Ovary (tissue), 3 donors: ENCODE results near the gene EXOC2.

Experiments
- CTCF ChIP-seq, 3 donors: fragments of 450-650 bp in 2 of 3; fragments of 200-600 bp in 1 of 3; IDR thresholded peaks; one replicate each; pipeline versions ENCODE4 v1.5.1 to v1.8.0; 2016 to 2022; ENCODE audit warnings: antibody characterized with exemption in 3 of 3, mild to moderate bottlenecking in 1 of 3
- EP300 ChIP-seq: sonication (generic); formaldehyde crosslinking; IDR thresholded peaks from one replicate; pipeline ENCODE4 v1.6.1; 2017; ENCODE audit warnings: antibody characterized with exemption
- POLR2A ChIP-seq: fragments of 450-650 bp; IDR thresholded peaks from one replicate; pipeline ENCODE4 v1.6.1; 2017; ENCODE audit warnings: antibody characterized with exemption, mild to moderate bottlenecking, moderate library complexity
- donor health status: DM: no; HTN: no; CAD: no.

DNA sequence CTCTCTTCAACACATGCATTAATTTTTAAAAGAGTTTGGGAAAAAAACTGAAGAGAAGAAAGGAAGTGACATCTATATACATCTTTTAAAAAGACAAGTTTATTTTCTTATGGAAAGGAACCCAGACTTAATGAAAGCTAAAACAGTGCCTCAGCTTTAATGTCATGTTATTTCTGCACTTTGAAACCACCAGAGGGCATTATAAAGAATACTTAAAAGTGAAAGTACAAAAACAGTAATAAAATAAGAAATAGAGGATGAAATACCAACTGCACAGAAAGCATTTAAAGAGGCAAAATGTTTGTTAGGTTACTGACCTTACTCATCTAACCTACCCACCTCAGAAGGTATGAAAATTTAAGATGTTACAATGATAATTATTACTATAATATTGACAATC, 134.8 kb downstream of the EXOC2 start:
- TF ChIP-seq CTCF (IDR thresholded peaks at IDR 0.05) (no peak), POLR2A (no peak), EP300 (no peak)
